ENCODE measurements around the gene NCOA6.

The NCOA6 gene

GRCh38 chr20:34852298-34852697, 26.8 kb upstream of the NCOA6 start:
- H3K4me2 ChIP-seq (ENCODE audit: insufficient read depth, low read length), result no peak overlapping the region
- no peak overlapping the region for H3K9ac ChIP-seq (ENCODE audit: low read depth, low read length)
- no peaks in the 10 kb centered on the region for H4K20me1 ChIP-seq (ENCODE audit: insufficient read depth, low read length)
- ATAC-seq (ENCODE audit: insufficient read depth, low read depth) (no peak), DNase-seq (no peak)
- H3K27ac ChIP-seq (ENCODE audit: low read length), result no peak overlapping the region
- TF ChIP-seq CTCF (IDR thresholded peaks at IDR 0.05; ENCODE audit: borderline replicate concordance, extremely low read depth, low read length, poor library complexity, severe bottlenecking) (no peak), EZH2 (IDR thresholded peaks at IDR 0.05; ENCODE audit: borderline replicate concordance, low read depth, low read length, severe bottlenecking) (no peak)
- H3K9me3 ChIP-seq (ENCODE audit: insufficient read depth, low read length, severe bottlenecking), result no peaks in the 10 kb centered on the region
- H3K4me1 ChIP-seq (ENCODE audit: insufficient read depth, low read length), result no peaks in the 10 kb centered on the region
- H3K36me3 ChIP-seq (ENCODE audit: insufficient read depth, low read length), result peaks cover 55% of the 10 kb centered on the region
- no peak overlapping the region for H2AFZ ChIP-seq (ENCODE audit: low read depth, low read length)
- H3K4me3 ChIP-seq (ENCODE audit: low read depth in 1 of 2, low read length in 2 of 2), result no peak overlapping the region
- no peaks in the 10 kb centered on the region for H3K27me3 ChIP-seq (ENCODE audit: insufficient read depth, low read length, poor library complexity)
- H3K79me2 ChIP-seq (ENCODE audit: insufficient read depth, low read length), result no peaks in the 10 kb centered on the region

- H2AFZ ChIP-seq (ENCODE audit: low read depth, low read length), result no peak overlapping the region
- H3K4me1 ChIP-seq (ENCODE audit: insufficient read depth, low read length), result no peaks in the 10 kb centered on the region
- H3K9me3 ChIP-seq (ENCODE audit: insufficient read depth, low read length, severe bottlenecking), result no peaks in the 10 kb centered on the region
- H3K36me3 ChIP-seq (ENCODE audit: insufficient read depth, low read length), result peaks cover 46% of the 10 kb centered on the region
- TF ChIP-seq EZH2 (IDR thresholded peaks at IDR 0.05; ENCODE audit: borderline replicate concordance, low read depth, low read length, severe bottlenecking), result no peak
- TF ChIP-seq CTCF (IDR thresholded peaks at IDR 0.05; ENCODE audit: borderline replicate concordance, extremely low read depth, low read length, poor library complexity, severe bottlenecking), result no peak
- H3K4me2 ChIP-seq (ENCODE audit: insufficient read depth, low read length), result no peak overlapping the region
- no peak overlapping the region for H3K4me3 ChIP-seq (ENCODE audit: low read depth in 1 of 2, low read length in 2 of 2)
- no peak for ATAC-seq (ENCODE audit: insufficient read depth, low read depth)
- no peaks in the 10 kb centered on the region for H3K27me3 ChIP-seq (ENCODE audit: insufficient read depth, low read length, poor library complexity)
- H3K9ac ChIP-seq (ENCODE audit: low read depth, low read length), result no peak overlapping the region
- H4K20me1 ChIP-seq (ENCODE audit: insufficient read depth, low read length), result no peaks in the 10 kb centered on the region
- no peaks in the 10 kb centered on the region for H3K79me2 ChIP-seq (ENCODE audit: insufficient read depth, low read length)
- no peak for DNase-seq
- H3K27ac ChIP-seq (ENCODE audit: low read length), result no peak overlapping the region
These were observed 25.5 kb upstream of the NCOA6 start for GRCh38 chr20:34850969-34851368.

GRCh38 chr20:34849778-34850177, 24.3 kb upstream of the NCOA6 start:
- Histone ChIP-seq H3K4me1 (ENCODE audit: insufficient read depth, low read length) (no peaks in the 10 kb centered on the region), H3K4me2 (ENCODE audit: insufficient read depth, low read length) (no peak overlapping the region), H2AFZ (ENCODE audit: low read depth, low read length) (no peak overlapping the region), H3K36me3 (ENCODE audit: insufficient read depth, low read length) (peaks cover 46% of the 10 kb centered on the region), H3K4me3 (ENCODE audit: low read depth in 1 of 2, low read length in 2 of 2) (no peak overlapping the region), H3K9me3 (ENCODE audit: insufficient read depth, low read length, severe bottlenecking) (no peaks in the 10 kb centered on the region), H3K9ac (ENCODE audit: low read depth, low read length) (no peak overlapping the region), H4K20me1 (ENCODE audit: insufficient read depth, low read length) (no peaks in the 10 kb centered on the region), H3K27me3 (ENCODE audit: insufficient read depth, low read length, poor library complexity) (no peaks in the 10 kb centered on the region), H3K79me2 (ENCODE audit: insufficient read depth, low read length) (no peaks in the 10 kb centered on the region), H3K27ac (ENCODE audit: low read length) (no peak overlapping the region)
- TF ChIP-seq EZH2 (IDR thresholded peaks at IDR 0.05; ENCODE audit: borderline replicate concordance, low read depth, low read length, severe bottlenecking) (no peak), CTCF (IDR thresholded peaks at IDR 0.05; ENCODE audit: borderline replicate concordance, extremely low read depth, low read length, poor library complexity, severe bottlenecking) (no peak)
- no peak for DNase-seq
- ATAC-seq (ENCODE audit: insufficient read depth, low read depth), result no peak

GRCh38 chr20:34848597-34848996, 23.1 kb upstream of the NCOA6 start:
- Histone ChIP-seq H3K9ac (ENCODE audit: low read depth, low read length) (no peak overlapping the region), H2AFZ (ENCODE audit: low read depth, low read length) (no peak overlapping the region), H3K4me2 (ENCODE audit: insufficient read depth, low read length) (no peak overlapping the region), H3K4me3 (ENCODE audit: low read depth in 1 of 2, low read length in 2 of 2) (no peak overlapping the region), H3K27ac (ENCODE audit: low read length) (no peak overlapping the region), H4K20me1 (ENCODE audit: insufficient read depth, low read length) (no peaks in the 10 kb centered on the region), H3K27me3 (ENCODE audit: insufficient read depth, low read length, poor library complexity) (no peaks in the 10 kb centered on the region), H3K79me2 (ENCODE audit: insufficient read depth, low read length) (no peaks in the 10 kb centered on the region), H3K9me3 (ENCODE audit: insufficient read depth, low read length, severe bottlenecking) (no peaks in the 10 kb centered on the region), H3K36me3 (ENCODE audit: insufficient read depth, low read length) (peaks cover 40% of the 10 kb centered on the region), H3K4me1 (ENCODE audit: insufficient read depth, low read length) (no peaks in the 10 kb centered on the region)
- ATAC-seq (ENCODE audit: insufficient read depth, low read depth) (peak; percentile 40; the same call in 1 of the 3 replicates), DNase-seq (no peak)
- TF ChIP-seq EZH2 (IDR thresholded peaks at IDR 0.05; ENCODE audit: borderline replicate concordance, low read depth, low read length, severe bottlenecking) (no peak), CTCF (IDR thresholded peaks at IDR 0.05; ENCODE audit: borderline replicate concordance, extremely low read depth, low read length, poor library complexity, severe bottlenecking) (no peak)

All from DND-41 (cell line).